GM18907 (cell line): ENCODE results near the gene POLR3K.
"Not testable (repeated sequence)": the region's sequence is repeated elsewhere in the genome, so short reads cannot be mapped to it uniquely, and the experiment has no call there.

Experiments used
- ATAC-seq: cut with Tn5 transposase; IDR thresholded peaks from one replicate; pipeline ENCODE4 v1.9.1; 2021; ENCODE audit warnings: mild to moderate bottlenecking, moderate library complexity; ENCODE audit not compliant: unreplicated experiment

POLR3K gene

GRCh38 chr16:24151-24550 is 29.3 kb downstream of the POLR3K start:
- not testable (repeated sequence) for ATAC-seq

GRCh38 chr16:20886-21285 is 32.5 kb downstream of the POLR3K start:
- ATAC-seq, result not testable (repeated sequence)

GRCh38 chr16:17062-17765 is 36.2 kb downstream of the POLR3K start:
- not testable (repeated sequence) for ATAC-seq

DNA sequence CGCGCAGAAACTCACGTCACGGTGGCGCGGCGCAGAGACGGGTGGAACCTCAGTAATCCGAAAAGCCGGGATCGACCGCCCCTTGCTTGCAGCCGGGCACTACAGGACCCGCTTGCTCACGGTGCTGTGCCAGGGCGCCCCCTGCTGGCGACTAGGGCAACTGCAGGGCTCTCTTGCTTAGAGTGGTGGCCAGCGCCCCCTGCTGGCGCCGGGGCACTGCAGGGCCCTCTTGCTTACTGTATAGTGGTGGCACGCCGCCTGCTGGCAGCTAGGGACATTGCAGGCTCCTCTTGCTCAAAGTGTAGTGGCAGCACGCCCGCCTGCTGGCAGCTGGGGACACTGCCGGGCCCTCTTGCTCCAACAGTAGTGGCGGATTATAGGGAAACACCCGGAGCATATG is 42.6 kb downstream of the POLR3K start:
- not testable (repeated sequence) for ATAC-seq

GRCh38 chr16:9903-10665 is 43.3 kb downstream of the POLR3K start:
- ATAC-seq, result no peak
